HG03280 (cell line): Measurements from ENCODE around the gene NPAS2.

Source experiments
- ATAC-seq: cut with Tn5 transposase; IDR thresholded peaks from one replicate; pipeline ENCODE4 v1.9.1; 2021; ENCODE audit warnings: mild to moderate bottlenecking, moderate library complexity; ENCODE audit not compliant: unreplicated experiment

The NPAS2 gene

GRCh38 chr2:101036562-101036961, 216.6 kb downstream of the NPAS2 start:
- no peak for ATAC-seq

GRCh38 chr2:101037161-101037755, 217.3 kb downstream of the NPAS2 start:
- ATAC-seq: no peak

- ATAC-seq: no peak
Observed at GRCh38 chr2:101038455-101039255, 218.7 kb downstream of the NPAS2 start.

GRCh38 chr2:101040072-101040471, 220.1 kb downstream of the NPAS2 start:
- ATAC-seq: no peak

- ATAC-seq: no peak
Observed at GRCh38 chr2:101040761-101041160, 220.8 kb downstream of the NPAS2 start.

- no peak for ATAC-seq
Observed at GRCh38 chr2:101041413-101041812, 221.5 kb downstream of the NPAS2 start.

- no peak for ATAC-seq
Observed at GRCh38 chr2:101045330-101045729, 225.4 kb downstream of the NPAS2 start.
